ENCODE data around the gene GRAMD1A.

The GRAMD1A gene

GRCh38 chr19:35056513-35057063, 56.5 kb downstream of the GRAMD1A start:
- DNase-seq: no peak

- DNase-seq: no peak
Measured at GRCh38 chr19:35058370-35058769, 58.2 kb downstream of the GRAMD1A start.

DNA sequence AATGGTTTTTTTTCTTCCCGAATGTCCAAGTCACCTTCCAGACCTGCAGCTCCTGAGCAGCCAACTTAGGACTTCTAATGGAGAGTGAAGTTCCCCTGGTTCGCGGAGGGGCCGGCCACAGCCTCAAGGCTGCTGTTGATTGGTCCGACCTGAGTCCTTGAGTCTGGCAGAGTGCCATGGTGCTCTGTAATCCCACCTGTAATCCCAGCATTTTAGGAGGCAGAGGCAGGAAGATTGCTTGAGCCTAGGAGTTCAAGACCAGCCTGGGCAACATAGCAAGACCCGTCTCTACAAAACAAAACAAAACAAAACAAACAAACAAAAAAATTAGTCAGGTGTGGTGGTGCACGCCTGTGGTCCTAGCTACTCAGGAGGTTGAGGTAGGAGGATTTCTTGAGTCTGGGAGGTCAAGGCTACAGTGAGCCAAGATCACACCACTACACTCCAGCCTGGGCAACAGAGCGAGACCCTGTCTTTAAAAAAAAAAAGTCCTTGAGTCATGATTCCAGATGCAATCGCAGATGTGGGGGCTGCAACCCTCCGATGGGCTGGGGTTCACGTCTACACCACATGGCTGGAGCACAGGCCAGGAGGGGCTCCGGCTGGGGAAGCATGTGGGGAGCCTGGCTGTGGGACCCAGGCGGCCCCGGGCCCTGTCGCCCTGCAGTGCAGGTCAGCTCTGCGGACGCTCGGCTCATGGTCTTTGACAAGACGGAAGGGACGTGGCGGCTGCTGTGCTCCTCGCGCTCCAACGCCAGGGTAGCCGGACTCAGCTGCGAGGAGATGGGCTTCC, 59.1 kb downstream of the GRAMD1A start:
- DNase-seq: no peak

GRCh38 chr19:35059799-35060091, 59.6 kb downstream of the GRAMD1A start:
- DNase-seq: no peak

GRCh38 chr19:35060160-35060855, 60.2 kb downstream of the GRAMD1A start:
- no peak for DNase-seq

DNA sequence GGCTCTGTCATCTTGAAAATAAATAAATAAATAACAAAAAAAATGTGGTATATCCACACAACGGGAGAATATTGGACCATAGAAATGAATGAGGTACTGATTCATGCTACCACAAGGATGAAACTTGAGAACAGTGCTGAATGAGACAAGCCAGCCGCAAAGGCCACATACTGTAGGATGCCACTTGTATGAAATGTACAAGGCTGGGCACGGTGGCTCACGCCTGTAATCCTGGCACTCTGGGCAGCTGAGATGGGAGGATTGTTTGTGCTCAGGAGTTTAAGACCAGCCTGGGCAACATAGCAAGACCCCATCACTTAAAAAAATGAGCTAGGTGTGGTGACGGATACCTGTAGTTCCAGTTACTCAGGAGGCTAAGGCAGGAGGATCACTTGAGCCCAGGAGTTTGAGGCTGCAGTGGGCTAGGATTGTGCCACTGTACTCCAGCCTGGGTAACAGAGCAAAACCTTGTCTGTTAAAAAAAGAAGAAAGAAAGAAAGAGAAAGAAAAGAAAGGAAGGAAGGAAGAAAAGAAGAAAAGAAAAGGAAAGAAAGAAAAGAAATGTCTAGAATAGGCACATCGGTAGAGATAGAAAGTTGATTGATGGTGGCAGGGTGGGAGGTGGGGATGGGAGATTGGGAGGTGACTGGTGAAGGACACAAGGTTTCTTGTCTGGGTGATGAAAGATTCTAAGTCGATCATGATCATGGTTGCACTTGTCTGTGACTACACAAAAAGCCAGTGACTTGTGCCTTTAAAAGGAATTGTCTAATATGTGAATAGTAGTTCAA, 61.7 kb downstream of the GRAMD1A start:
- DNase-seq: no peak

DNA sequence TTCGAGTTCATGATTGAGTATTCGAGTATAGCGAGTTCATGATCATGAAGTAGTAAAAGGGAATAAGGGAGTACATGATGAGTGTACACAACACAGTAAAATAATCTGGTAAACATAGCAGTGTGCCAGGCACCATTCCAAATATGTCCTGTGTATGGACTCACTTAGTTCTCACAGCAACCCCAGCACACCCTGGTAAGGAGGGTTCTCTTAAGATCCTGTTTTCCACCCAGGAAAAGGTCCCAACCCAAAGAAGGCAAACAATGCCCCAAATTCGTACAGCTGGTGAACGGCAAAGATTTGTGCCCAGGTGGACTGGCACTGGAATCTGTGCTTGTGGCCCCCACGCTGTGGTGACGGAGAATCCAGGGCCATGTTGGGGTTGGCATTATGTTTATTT, 62.8 kb downstream of the GRAMD1A start:
- no peak for DNase-seq

DNA sequence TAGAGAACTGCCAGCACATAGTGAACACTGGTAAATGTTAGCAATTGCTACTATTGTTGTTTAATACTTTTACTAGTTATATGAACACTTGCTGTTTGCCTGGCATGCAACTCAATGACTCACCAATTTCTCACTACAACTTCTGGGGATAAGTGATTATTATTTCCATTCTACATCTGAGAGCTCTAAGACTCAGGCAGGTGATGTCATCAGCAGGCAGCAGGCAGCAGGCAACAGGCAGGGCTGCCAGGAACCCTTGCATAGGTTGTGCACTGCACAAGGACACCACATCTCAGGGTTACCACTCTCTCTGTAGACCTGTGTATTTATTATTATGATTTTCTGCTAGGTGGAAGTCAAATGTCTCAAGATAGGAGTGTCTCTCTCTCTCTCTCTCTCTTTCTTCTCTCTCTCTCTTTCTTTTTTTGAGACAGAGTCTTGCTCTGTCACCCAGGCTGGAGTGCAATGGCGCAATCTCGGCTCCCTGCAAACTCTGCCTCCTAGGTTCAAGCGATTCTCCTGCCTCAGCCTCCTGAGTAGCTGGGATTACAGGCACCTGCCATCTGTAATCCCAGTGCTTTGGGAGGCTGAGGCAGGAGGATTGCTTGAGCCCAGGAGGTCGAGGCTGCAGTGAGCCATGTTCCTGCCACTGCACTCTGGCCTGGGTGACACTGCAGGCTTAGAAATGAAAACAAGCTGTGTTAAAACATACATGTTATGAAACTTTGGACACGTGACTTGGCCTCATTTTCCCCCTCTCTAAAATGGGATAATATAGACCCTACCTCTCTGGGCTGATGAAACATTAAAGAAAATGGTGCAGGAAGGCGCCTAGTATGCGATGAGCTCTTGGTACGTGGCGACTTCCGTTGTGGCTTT, 64.1 kb downstream of the GRAMD1A start:
- no peak for DNase-seq

DNA sequence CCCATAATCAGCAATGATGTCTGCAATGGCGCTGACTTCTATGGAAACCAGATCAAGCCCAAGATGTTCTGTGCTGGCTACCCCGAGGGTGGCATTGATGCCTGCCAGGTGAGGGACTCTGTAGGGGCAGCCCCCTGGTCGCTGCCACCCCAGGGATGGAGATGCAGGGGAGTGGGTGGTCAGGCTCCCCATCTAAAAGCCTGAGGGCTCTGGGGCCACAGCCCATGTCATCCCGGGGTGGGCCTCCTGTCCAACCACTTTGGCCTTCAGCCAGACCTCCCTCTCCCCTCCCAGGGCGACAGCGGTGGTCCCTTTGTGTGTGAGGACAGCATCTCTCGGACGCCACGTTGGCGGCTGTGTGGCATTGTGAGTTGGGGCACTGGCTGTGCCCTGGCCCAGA, 65.5 kb downstream of the GRAMD1A start:
- DNase-seq: no peak

DNA sequence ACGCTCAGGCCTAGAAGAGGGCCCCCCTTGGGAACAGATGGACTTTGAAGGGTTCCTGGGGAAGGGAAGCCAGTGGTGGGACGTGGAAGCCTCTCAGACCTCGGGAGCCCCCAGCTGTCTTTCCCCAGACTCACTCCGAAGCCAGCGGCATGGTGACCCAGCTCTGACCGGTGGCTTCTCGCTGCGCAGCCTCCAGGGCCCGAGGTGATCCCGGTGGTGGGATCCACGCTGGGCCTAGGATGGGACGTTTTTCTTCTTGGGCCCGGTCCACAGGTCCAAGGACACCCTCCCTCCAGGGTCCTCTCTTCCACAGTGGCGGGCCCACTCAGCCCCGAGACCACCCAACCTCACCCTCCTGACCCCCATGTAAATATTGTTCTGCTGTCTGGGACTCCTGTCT, 66.0 kb downstream of the GRAMD1A start:
- DNase-seq: no peak

- DNase-seq: peak; percentile 85
Measured at GRCh38 chr19:35066691-35067563, 66.8 kb downstream of the GRAMD1A start.

GRCh38 chr19:35068941-35069634, 69.0 kb downstream of the GRAMD1A start:
- no peak for DNase-seq

DNA sequence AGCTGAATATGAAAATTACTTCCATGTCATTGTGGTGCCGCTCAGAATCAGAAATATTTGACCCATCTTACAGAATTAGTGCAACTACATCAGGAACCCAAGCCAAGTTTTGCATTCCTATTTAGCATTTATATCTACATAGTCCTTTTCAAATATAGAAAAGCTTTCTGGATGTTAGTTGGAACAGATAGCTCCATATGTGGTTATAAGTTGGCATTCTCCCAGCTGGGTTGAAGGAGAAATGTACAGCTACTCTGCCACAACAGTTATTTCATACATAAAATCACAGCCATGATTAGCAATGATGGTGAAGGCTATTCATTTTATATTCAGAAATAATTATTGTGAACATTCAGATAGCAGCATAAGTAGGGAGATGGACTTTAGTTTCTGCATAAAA, 69.6 kb downstream of the GRAMD1A start:
- DNase-seq: no peak

GRCh38 chr19:35070471-35070870, 70.3 kb downstream of the GRAMD1A start:
- no peak for DNase-seq

GRCh38 chr19:35073516-35073915, 73.4 kb downstream of the GRAMD1A start:
- no peak for DNase-seq

GRCh38 chr19:35073941-35074340, 73.8 kb downstream of the GRAMD1A start:
- DNase-seq: no peak

DNA sequence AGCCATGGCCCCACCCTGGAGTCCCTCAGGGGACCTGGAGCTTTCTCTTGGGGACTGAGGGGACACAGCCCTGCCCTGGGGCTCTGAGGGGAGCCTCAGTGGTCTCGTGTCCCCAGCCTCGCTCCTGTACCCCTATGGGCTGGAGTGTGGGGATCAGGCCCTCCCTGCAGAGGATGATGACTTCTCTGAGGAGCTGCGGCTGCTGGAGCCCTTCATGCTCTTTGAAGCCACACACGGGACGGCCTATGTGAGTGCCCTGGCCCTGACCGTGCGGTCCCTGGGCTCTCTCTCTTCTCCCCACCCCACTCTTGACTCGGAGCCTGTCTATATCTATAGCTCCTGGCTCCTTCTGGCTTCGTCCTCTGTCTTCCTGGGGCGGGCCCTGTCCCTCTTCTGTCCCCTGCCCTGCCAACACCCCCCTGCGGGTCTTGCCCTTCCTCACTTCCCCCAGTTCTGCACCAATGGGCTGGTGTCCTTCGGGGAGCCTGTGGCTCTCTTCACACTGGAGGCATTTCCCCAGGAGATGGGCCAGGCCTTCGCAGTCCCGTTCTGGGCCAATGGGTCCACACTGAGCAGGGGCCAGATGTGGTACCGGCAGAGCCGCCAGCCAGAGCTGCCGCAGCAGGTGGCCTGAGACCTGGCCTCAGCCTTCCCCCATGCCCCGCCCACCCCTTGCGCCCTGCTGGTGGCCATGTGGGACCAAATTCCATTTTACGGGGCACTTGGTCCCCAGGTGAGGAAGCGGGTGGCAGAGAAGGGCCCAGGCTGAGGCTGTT, 74.5 kb downstream of the GRAMD1A start:
- DNase-seq: no peak

GRCh38 chr19:35075202-35076025, 75.3 kb downstream of the GRAMD1A start:
- no peak for DNase-seq

- no peak for DNase-seq
Measured at GRCh38 chr19:35076026-35076370, 75.9 kb downstream of the GRAMD1A start.
